HepG2 (cell line): ENCODE data around the gene CACNA1D. TPM values are rescaled to one million over a fixed set of nuclear protein-coding genes. Genes with fewer than 3 reads are reported as not detected.

Experiments
- ATAC-seq: fragments of 200-7000 bp; cut with Tn5 transposase; 3 replicates; pipeline ENCODE4 v1.9.1; 2020; ENCODE audit warnings: mild to moderate bottlenecking, moderate library complexity
- BruUV-seq: library from RNA; stranded (reverse); fragments of 400-500 nt; replicated peaks from 2 replicates; lab custom pipeline; 2021; lab: Mats Ljungman, UMichigan
- CTCF ChIA-PET: fragments of 300-600 bp; formaldehyde crosslinking; extraction: SDS; loops from one replicate; lab custom pipeline; 2021; ENCODE audit warnings: low total read pairs, inconsistent platforms, low intra/inter-chr PET ratio; lab: Yijun Ruan, JAX
- POLR2A ChIA-PET: fragments of 350-600 bp; sonication (Branson Sonifier 250); formaldehyde crosslinking; loops from one replicate; lab custom pipeline; 2020; ENCODE audit warnings: antibody characterized with exemption, inconsistent platforms; lab: Yijun Ruan, JAX
- DNase-seq: peaks from one replicate; pipeline ENCODE4 v3.0.0-alpha.2; 2015; ENCODE audit warnings: low spot score
- FAIRE-seq: peaks from 3 replicates; lab custom pipeline; 2011; peaks lifted over from hg19 to GRCh38; lab: Jason Lieb, UNC
- H2AFZ ChIP-seq: one replicate; pipeline ENCODE4 v1.6.1; 2011; ENCODE audit warnings: low read length, inconsistent platforms
- H3K27ac ChIP-seq: fragments of 300-600 bp; 3 replicates; pipeline ENCODE4 v1.8.0; 2011; ENCODE audit warnings: mixed run types, mild to moderate bottlenecking, mixed read lengths, low read length, inconsistent platforms; ENCODE audit not compliant: insufficient read depth; ENCODE audit errors: extremely low read length
- H3K27me3 ChIP-seq, 2 experiments: fragments of 200-600 bp in 1 of 2; 2 replicates in 1 of 2; 3 replicates in 1 of 2; pipeline versions ENCODE4 v1.6.0 to v1.8.0; 2011; ENCODE audit warnings: low read length in 2 of 2, mild to moderate bottlenecking in 2 of 2, moderate library complexity in 2 of 2, inconsistent platforms in 1 of 2; ENCODE audit not compliant: insufficient read depth in 2 of 2, control insufficient read depth in 1 of 2
- H3K36me3 ChIP-seq, 2 experiments: fragments of 200-600 bp in 1 of 2; replicated peaks in 1 of 2; 2 replicates in 1 of 2; 3 replicates in 1 of 2; pipeline versions ENCODE4 v1.5.1 to v1.8.0; 2011; ENCODE audit warnings: low read length in 2 of 2, inconsistent platforms in 1 of 2; ENCODE audit not compliant: insufficient read depth in 2 of 2, control insufficient read depth in 1 of 2
- H3K4me1 ChIP-seq: 2 replicates; pipeline ENCODE4 v1.5.1; 2012; ENCODE audit warnings: low read length, inconsistent platforms; ENCODE audit not compliant: insufficient read depth
- H3K4me2 ChIP-seq: 2 replicates; pipeline ENCODE4 v1.6.0; 2011; ENCODE audit warnings: low read depth, low read length, inconsistent platforms
- H3K4me3 ChIP-seq, 3 experiments: fragments of 200-600 bp in 1 of 3; sonication (generic), shearing (Covaris generic) in 1 of 3; replicated peaks in 1 of 3; 2 replicates each; pipeline ENCODE4 v1.5.1; 2011 to 2016; ENCODE audit warnings: low read length in 3 of 3, inconsistent platforms in 2 of 3, low read depth in 2 of 3, mild to moderate bottlenecking in 2 of 3, control low read depth in 1 of 3, mixed read lengths in 1 of 3; ENCODE audit not compliant: insufficient read depth in 1 of 3
- H3K79me2 ChIP-seq: one replicate; pipeline ENCODE4 v1.6.1; 2011; ENCODE audit warnings: low read length, inconsistent platforms; ENCODE audit not compliant: insufficient read depth
- H3K9ac ChIP-seq: 2 replicates; pipeline ENCODE4 v1.6.0; 2011; ENCODE audit warnings: mild to moderate bottlenecking, low read depth, low read length, inconsistent platforms; ENCODE audit not compliant: insufficient read depth
- H3K9me3 ChIP-seq: 2 replicates; pipeline ENCODE4 v1.5.1; 2012; ENCODE audit warnings: mild to moderate bottlenecking, low read length
- H4K20me1 ChIP-seq: 2 replicates; pipeline ENCODE4 v1.6.0; 2011; ENCODE audit warnings: inconsistent platforms, mild to moderate bottlenecking, low read length, moderate library complexity; ENCODE audit not compliant: insufficient read depth
- PHB2 ChIP-seq: fragments of 450-650 bp; IDR thresholded peaks from 2 replicates; pipeline ENCODE4 v1.6.1; 2018; ENCODE audit not compliant: partially characterized antibody
- TCF7L2 ChIP-seq: IDR thresholded peaks from 2 replicates; pipeline ENCODE4 v1.6.1; 2011; ENCODE audit warnings: mild to moderate bottlenecking, low read depth, low read length, moderate library complexity
- UBTF ChIP-seq: sonication (generic); formaldehyde crosslinking; IDR thresholded peaks from 2 replicates; pipeline ENCODE4 v1.4.0; 2020; ENCODE audit warnings: mild to moderate bottlenecking, missing genetic modification reagents
- ZBTB49 ChIP-seq: sonication (generic); formaldehyde crosslinking; IDR thresholded peaks from 2 replicates; pipeline ENCODE4 v1.4.0; 2020; ENCODE audit warnings: missing genetic modification reagents, borderline replicate concordance
- ZC3H4 ChIP-seq: sonication (generic); formaldehyde crosslinking; IDR thresholded peaks from 2 replicates; pipeline ENCODE4 v1.4.0; 2020; ENCODE audit warnings: missing genetic modification reagents, borderline replicate concordance
- WGBS: methylation state at CpG from one replicate; pipeline ENCODE4 v1.1.6; 2017; ENCODE audit warnings: low lambda C conversion rate; 5-methylcytosine and 5-hydroxymethylcytosine counted together
- in situ Hi-C: cut with HindIII; loops from 2 replicates; pipeline ENCODE4 v1.10.0; 2017; ENCODE audit warnings: low pct_unique_long_range_greater_than_20kb; ENCODE audit not compliant: extremely low pct_ligation_motif_present
- intact Hi-C: fragments of 100-400 bp; cut with micrococcal nuclease; formaldehyde crosslinking; loops from one replicate; pipeline ENCODE4 v1.10.0; 2022; ENCODE audit not compliant: unreplicated experiment
- polyA plus RNA-seq, 8 experiments: library from polyadenylated mRNA; depleted of rRNA in 3 of 8; stranded (reverse) in 7 of 8; unstranded in 1 of 8; fragments of >200 nt; fragmentation: Illumina TruSeq in 4 of 8; extraction: Trizol in 4 of 8; gene quantifications; 2 replicates each; pipeline versions ENCODE4 v1.2.1 to v1.2.3, GENCODE V29; 2011 to 2016; ENCODE audit warnings: low read depth in 4 of 8, missing spikeins in 1 of 8, mixed read lengths in 1 of 8; ENCODE audit not compliant: insufficient read depth in 1 of 8
- total RNA-seq, 5 experiments: library from RNA; depleted of rRNA; stranded (reverse); fragments of >200 nt; fragmentation: Illumina TruSeq; extraction: Trizol; gene quantifications; 2 replicates each; pipeline ENCODE4 v1.2.3, GENCODE V29; 2016; ENCODE audit warnings: low read depth in 1 of 5
- TF ChIP-seq, protein P1 (sequence below): sonication (generic); formaldehyde crosslinking; IDR thresholded peaks from 2 replicates; pipeline ENCODE4 v1.4.0; 2020; ENCODE audit warnings: mild to moderate bottlenecking, missing genetic modification reagents

The CACNA1D gene
- total and polyA plus RNA-seq, 2 of the 13 experiments (the other 11 are each of a cell fraction or from before 2014, with no cell fraction given), result 0.26 to 0.38 TPM

DNA sequence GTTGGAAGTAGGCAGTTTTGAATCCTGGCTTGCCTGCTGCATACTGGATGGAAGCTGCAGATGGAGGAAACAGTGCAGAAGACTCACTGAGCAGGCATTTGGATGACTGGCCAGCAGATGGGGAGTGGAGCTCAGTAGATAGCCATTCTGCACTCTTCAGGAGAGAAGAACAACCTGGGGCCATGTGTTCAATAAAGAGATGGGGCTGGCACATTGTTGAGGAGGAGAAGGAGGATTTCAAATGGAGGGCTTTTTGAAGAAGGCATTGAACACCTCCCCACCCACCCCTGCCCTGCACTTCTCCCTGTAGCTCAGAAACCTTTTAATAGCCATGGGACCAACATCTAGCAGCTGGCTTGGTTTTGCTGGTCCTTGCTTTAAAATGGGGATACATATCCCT, 109.8 kb downstream of the CACNA1D start (continued):
- TF ChIP-seq, protein P1, sequence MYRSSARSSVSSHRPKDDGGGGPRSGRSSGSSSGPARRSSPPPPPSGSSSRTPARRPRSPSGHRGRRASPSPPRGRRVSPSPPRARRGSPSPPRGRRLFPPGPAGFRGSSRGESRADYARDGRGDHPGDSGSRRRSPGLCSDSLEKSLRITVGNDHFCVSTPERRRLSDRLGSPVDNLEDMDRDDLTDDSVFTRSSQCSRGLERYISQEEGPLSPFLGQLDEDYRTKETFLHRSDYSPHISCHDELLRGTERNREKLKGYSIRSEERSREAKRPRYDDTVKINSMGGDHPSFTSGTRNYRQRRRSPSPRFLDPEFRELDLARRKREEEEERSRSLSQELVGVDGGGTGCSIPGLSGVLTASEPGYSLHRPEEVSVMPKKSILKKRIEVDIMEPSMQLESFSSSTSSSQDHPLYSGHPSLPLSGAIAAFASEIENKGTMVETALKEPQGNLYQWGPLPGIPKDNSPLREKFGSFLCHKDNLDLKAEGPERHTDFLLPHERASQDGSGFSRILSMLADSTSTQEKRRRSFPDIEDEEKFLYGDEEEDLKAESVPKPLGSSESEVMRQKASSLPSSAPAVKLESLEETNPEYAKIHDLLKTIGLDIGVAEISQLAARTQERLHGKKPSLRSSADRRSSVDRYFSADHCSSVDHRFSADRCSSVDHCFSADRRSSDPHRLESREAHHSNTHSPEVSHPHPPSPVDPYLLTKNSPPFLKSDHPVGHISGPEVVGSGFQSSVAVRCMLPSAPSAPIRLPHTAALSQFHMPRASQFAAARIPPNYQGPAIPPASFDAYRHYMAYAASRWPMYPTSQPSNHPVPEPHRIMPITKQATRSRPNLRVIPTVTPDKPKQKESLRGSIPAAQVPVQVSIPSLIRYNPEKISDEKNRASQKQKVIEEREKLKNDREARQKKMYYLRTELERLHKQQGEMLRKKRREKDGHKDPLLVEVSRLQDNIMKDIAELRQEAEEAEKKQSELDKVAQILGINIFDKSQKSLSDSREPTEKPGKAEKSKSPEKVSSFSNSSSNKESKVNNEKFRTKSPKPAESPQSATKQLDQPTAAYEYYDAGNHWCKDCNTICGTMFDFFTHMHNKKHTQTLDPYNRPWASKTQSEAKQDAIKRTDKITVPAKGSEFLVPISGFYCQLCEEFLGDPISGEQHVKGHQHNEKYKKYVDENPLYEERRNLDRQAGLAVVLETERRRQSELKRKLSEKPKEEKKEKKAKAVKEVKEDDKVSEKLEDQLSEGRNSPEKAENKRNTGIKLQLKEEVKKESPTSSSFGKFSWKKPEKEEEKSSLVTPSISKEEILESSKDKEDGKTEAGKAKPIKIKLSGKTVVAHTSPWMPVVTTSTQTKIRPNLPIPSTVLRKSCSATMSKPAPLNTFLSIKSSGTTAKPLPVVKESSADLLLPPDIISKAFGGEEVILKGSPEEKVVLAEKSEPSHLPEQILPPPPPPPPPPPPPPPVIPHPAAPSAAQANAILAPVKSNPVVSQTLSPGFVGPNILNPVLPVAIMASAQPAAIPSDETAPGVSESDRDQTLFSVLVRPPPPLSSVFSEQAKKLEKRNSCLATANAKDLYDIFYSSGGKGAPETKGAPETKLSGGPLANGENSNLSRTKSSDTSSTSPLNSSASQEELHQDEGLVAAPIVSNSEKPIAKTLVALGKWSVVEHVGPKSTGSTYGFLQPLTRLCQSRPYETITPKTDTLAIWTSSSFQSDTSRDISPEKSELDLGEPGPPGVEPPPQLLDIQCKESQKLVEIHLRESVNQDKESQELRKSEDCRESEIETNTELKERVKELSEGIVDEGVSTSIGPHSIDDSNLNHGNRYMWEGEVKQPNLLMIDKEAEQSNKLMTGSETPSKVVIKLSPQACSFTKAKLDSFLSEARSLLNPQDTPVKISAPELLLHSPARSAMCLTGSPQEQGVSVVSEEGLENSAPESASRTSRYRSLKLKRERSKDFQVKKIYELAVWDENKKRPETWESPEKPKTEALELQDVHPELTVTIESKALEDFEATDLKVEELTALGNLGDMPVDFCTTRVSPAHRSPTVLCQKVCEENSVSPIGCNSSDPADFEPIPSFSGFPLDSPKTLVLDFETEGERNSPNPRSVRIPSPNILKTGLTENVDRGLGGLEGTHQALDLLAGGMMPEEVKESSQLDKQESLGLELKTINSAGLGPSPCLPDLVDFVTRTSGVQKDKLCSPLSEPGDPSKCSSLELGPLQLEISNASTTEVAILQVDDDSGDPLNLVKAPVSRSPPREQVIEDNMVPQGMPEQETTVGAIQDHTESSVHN (CRISPR knock-in tag), result no peak
- TF ChIP-seq ZC3H4 (CRISPR knock-in tag) (no peak), PHB2 (no peak), TCF7L2 (no peak)

DNA sequence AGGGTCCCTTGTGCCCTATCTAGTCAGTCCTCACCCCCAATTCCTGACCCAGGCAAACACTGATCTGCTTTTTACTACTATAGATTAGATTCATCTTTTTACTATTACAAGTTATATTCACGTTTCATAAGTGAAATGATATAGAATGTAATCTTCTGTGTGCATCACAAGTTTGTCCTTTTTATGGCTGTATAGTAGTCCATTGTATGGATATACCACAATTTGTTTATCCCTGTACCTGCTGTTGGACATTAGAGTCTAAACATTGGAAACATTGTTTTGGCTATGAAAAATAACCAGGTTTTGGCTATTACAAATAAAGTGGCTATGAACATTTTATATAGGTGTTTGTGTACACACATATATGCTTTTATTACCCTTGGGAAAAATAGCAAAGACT, 112.4 kb downstream of the CACNA1D start:
- Histone ChIP-seq H3K4me2 (no peak overlapping the region), H3K9me3 (0 out of 2 replicates have a peak, but pooled peaks cover 11% of the 10 kb centered on the region), H3K27ac (no peak overlapping the region), H2AFZ (no peak overlapping the region), H3K4me1 (no peaks in the 10 kb centered on the region), H3K9ac (no peak overlapping the region), H3K27me3 (no peaks in the 10 kb centered on the region), H3K79me2 (no peaks in the 10 kb centered on the region), H4K20me1 (no peaks in the 10 kb centered on the region), H3K36me3 (no peaks in the 10 kb centered on the region), H3K4me3 (no peak overlapping the region)
- in situ Hi-C loops (no loop called here), intact Hi-C loops (no loop called here)
- ChIA-PET POLR2A (no interaction called here), CTCF (no interaction called here)
- FAIRE-seq (no peak), DNase-seq (no peak), ATAC-seq (no peak)
- no TSS peak for BruUV-seq
- 12% methylated on average over 1 of the region's 1 CpG for WGBS
- no peak for TF ChIP-seq UBTF (CRISPR knock-in tag)
- TF ChIP-seq ZBTB49 (CRISPR knock-in tag), result no peak
